Spleen (tissue), 13 donors: Measurements from ENCODE around the gene MGA. TPM values are rescaled to one million over a fixed set of nuclear protein-coding genes. Genes with fewer than 3 reads are reported as not detected.

ENCODE experiments used
- DNase-seq: peaks from one replicate; pipeline ENCODE4 v3.0.0-alpha.2; 2020
- H3K27ac ChIP-seq, 8 donors: fragments of 200-600 bp; sonication (generic) in 7 of 8; 1 replicate in 4 of 8; 2 replicates in 4 of 8; pipeline versions ENCODE4 v1.5.0 to v1.8.0; 2016 to 2021; ENCODE audit warnings: inconsistent platforms in 4 of 8, mild to moderate bottlenecking in 4 of 8, moderate library complexity in 1 of 8
- H3K27me3 ChIP-seq, 7 donors: fragments of 200-600 bp; sonication (generic) in 6 of 7; replicated peaks in 1 of 7; 1 replicate in 4 of 7; 2 replicates in 3 of 7; pipeline versions ENCODE4 v1.5.0 to v1.8.0; 2016 to 2021; ENCODE audit warnings: inconsistent platforms in 3 of 7, mild to moderate bottlenecking in 1 of 7
- H3K36me3 ChIP-seq, 6 donors: fragments of 200-600 bp; sonication (generic) in 5 of 6; 1 replicate in 4 of 6; 2 replicates in 2 of 6; pipeline versions ENCODE4 v1.5.0 to v1.8.0; 2016 to 2021; ENCODE audit warnings: inconsistent platforms in 2 of 6
- H3K4me1 ChIP-seq, 6 donors: fragments of 200-600 bp; sonication (generic) in 5 of 6; 1 replicate in 3 of 6; 2 replicates in 3 of 6; pipeline versions ENCODE4 v1.5.0 to v1.8.0; 2016 to 2021; ENCODE audit warnings: inconsistent platforms in 3 of 6
- H3K4me3 ChIP-seq, 8 donors: fragments of 200-600 bp; sonication (generic) in 7 of 8; 1 replicate in 4 of 8; 2 replicates in 4 of 8; pipeline versions ENCODE4 v1.5.0 to v1.8.0; 2016 to 2021; ENCODE audit warnings: inconsistent platforms in 4 of 8, mild to moderate bottlenecking in 4 of 8, moderate library complexity in 2 of 8
- H3K9me3 ChIP-seq, 8 donors: fragments of 200-600 bp; sonication (generic) in 7 of 8; 1 replicate in 4 of 8; 2 replicates in 4 of 8; pipeline versions ENCODE4 v1.5.0 to v1.8.0; 2016 to 2021; ENCODE audit warnings: inconsistent platforms in 4 of 8
- POLR2A ChIP-seq, 3 donors: fragments of 450-650 bp; IDR thresholded peaks; one replicate each; pipeline ENCODE4 v1.5.1; 2017; ENCODE audit warnings: antibody characterized with exemption in 3 of 3, mild to moderate bottlenecking in 1 of 3
- POLR2AphosphoS5 ChIP-seq, 3 donors: sonication (generic); formaldehyde crosslinking; IDR thresholded peaks; one replicate each; pipeline ENCODE4 v1.5.1; 2017; ENCODE audit warnings: antibody characterized with exemption in 3 of 3
- WGBS, 5 donors: extraction: QIAGEN DNeasy Blood & Tissue Kit in 3 of 5; methylation state at CpG; one replicate each; pipeline versions ENCODE4 v1.1.5 to v1.1.7; 2013 to 2018; 5-methylcytosine and 5-hydroxymethylcytosine counted together
- intact Hi-C: fragments of 100-400 bp; cut with DNase I; formaldehyde crosslinking; loops from one replicate; pipeline ENCODE4 v1.15.0; 2023; ENCODE audit warnings: low total_unique reads
- long read RNA-seq, 2 donors: transcript quantifications; one replicate each; lab custom pipeline, GENCODE V29; 2026
- polyA plus RNA-seq, 3 donors: library from polyadenylated mRNA; stranded (reverse); fragments of 200-250 nt; gene quantifications; one replicate each; pipeline ENCODE4 v1.2.1, GENCODE V29; 2013
- total RNA-seq, 7 donors: library from RNA; depleted of rRNA in 3 of 7; stranded (reverse); fragments of >200 nt in 3 of 7; fragmentation: NEBNext Ultra II Directional in 4 of 7; extraction: Animal tissue kit (Norgen Biotek cat#: 25700) in 4 of 7; gene quantifications; one replicate each; pipeline versions ENCODE4 v1.1.0 to v1.2.1, GENCODE V29; 2016 to 2021
- TF ChIP-seq, protein P1 (sequence below), 11 experiments: fragments of 200-600 bp in 7 of 11; fragments of 450-650 bp in 4 of 11; sonication (generic) in 4 of 11; IDR thresholded peaks in 8 of 11; conservative IDR thresholded peaks in 3 of 11; 1 replicate in 7 of 11; 2 replicates in 4 of 11; pipeline versions ENCODE4 v1.4.0 to v1.8.0; 2016 to 2021; ENCODE audit warnings: antibody characterized with exemption in 11 of 11, inconsistent platforms in 4 of 11, mild to moderate bottlenecking in 1 of 11
- donor health status: healthy with polysubstance abuse.
- donor health status: DM: no; HTN: no; CAD: no; lungs with moderate emphysema.
- donor health status: DM: no; HTN: no; CAD: no.
- donor health status: Bipolar disorder and iron deficiency.
- donor health status: healthy.
- donor health status: DM: no; HTN: no; CAD: no.
- donor health status: DM: yes; HTN: yes; CAD: no.

The MGA gene
- total RNA-seq: 10 to 100 TPM; 38.5 to 67.7 (median 54.8) TPM
- polyA plus RNA-seq: 1 to 10 TPM; 2.7 to 4.0 (median 3.2) TPM
- long read RNA-seq, donor 1, partial matches to known transcripts: 0 of 1 reads
- long read RNA-seq, donor 1, other reads (novel, unspliced or antisense): 0 of 1 reads
- long read RNA-seq, donor 2, partial matches to known transcripts: 0 of 1 reads
- long read RNA-seq, donor 2, other reads (novel, unspliced or antisense): 0 of 1 reads

DNA sequence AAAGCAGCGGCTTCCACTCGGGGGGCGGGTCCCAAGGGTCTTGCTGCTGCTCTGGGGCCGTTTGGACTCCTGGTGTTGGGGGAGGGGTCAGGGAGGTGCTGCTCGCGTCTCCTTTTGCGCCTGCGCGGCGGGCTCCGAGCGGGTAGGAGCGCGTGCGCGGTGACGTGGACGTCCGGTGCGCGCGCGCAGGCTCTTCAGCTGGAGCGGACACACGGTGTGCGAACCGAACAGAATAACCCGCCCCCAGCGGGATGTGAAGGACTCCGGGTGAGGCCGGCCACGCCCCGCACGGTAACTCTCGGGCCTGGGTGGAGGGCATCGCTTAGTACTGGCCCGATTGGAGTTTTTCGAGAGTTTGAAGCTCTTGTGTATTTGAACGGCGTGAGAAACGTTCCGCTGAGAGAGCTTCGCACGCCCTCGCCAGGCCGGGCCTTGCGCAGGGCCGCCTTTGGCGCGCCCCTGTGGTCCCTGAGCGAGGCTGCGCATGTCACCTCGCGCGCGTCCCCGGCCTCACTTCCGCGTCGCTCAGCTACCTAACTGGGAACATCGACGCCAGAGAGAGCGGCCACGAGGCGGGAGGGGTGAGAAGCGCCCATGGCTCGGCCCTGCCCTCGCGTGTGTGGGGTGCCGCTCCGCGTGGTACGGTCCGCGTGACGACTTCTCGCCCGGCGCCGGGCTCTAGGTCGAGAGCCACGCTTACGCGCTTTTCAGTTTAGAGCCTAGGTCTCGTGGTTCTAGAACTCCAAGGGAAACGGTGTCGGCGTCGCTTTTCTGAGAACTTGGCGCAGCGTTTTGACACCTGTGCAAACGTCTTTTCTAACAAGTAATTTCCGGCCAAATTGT, at the start of gene MGA:
MGA (plus strand) TSS at position 171 of the 843 bp plus-strand sequence.
- peak within 1 kb of the TSS; percentile 37 to 84 (median 56) for H3K4me3 ChIP-seq
- peaks cover 6 to 65% (median 55%) of the 10 kb centered on the region in 6 donors for H3K4me1 ChIP-seq
- H3K27me3 ChIP-seq: no peaks in the 10 kb centered on the region
- no peaks in the 10 kb centered on the region for H3K36me3 ChIP-seq
- H3K9me3 ChIP-seq: no peaks in the 10 kb centered on the region
- intact Hi-C loops: no loop called here
- peak in 1 of 3 donors; percentile 76 for TF ChIP-seq POLR2A (IDR thresholded peaks at IDR 0.05)
- TF ChIP-seq, protein P1, sequence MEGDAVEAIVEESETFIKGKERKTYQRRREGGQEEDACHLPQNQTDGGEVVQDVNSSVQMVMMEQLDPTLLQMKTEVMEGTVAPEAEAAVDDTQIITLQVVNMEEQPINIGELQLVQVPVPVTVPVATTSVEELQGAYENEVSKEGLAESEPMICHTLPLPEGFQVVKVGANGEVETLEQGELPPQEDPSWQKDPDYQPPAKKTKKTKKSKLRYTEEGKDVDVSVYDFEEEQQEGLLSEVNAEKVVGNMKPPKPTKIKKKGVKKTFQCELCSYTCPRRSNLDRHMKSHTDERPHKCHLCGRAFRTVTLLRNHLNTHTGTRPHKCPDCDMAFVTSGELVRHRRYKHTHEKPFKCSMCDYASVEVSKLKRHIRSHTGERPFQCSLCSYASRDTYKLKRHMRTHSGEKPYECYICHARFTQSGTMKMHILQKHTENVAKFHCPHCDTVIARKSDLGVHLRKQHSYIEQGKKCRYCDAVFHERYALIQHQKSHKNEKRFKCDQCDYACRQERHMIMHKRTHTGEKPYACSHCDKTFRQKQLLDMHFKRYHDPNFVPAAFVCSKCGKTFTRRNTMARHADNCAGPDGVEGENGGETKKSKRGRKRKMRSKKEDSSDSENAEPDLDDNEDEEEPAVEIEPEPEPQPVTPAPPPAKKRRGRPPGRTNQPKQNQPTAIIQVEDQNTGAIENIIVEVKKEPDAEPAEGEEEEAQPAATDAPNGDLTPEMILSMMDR (IDR thresholded peaks at IDR 0.05 in 8 of 11, conservative IDR thresholded peaks at IDR 0.05 in 3 of 11): peak in 5 of 11 experiments; percentile 15 to 45 (median 24)
- peak; percentile 90 to 93 (median 92) for TF ChIP-seq POLR2AphosphoS5 (IDR thresholded peaks at IDR 0.05)
- H3K27ac ChIP-seq: peak within 1 kb of the TSS; percentile 87 to 95 (median 94)
- 0 to 2% (median 1%) methylated on average over 52 to 93 of the region's 93 CpGs for WGBS, 5 donors
- DNase-seq: peak; percentile 97

DNA sequence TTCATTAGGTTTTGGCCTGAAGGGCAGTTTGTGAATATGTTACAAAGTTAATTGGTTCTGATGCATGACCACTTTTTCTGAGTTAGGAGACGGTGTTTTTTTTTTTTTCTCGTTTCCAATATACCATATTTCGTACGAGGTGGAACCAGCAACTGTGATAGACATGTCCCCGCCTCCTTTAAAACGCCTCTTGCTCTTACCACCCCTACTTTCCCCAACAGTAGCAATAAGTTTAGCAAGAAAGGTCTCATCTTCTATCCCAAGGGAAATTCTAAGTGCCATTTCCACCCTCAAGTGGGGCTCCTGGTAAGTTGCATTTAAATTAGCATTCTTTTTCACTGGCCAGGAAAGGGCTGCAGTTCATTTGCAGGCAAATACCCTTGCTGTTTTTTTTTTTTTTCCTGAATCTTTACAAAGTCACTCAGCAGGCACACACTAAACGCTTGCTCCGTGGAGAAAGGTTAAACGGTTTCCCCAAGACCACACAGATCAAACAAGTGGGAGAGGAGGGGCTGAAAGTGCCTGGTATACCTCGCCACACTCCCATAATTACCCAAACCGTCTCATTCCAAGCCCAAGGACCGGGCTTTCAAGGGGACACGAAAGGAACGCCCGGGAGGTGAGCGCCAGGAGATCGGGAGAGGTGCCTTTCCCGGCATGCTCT, 39.5 kb upstream of the MGA start:
- H3K4me3 ChIP-seq: peak overlapping the region; percentile 50 to 84 (median 57)
- WGBS, 5 donors: 20 to 26% (median 25%) methylated on average over 18 of the region's 18 CpGs

DNA sequence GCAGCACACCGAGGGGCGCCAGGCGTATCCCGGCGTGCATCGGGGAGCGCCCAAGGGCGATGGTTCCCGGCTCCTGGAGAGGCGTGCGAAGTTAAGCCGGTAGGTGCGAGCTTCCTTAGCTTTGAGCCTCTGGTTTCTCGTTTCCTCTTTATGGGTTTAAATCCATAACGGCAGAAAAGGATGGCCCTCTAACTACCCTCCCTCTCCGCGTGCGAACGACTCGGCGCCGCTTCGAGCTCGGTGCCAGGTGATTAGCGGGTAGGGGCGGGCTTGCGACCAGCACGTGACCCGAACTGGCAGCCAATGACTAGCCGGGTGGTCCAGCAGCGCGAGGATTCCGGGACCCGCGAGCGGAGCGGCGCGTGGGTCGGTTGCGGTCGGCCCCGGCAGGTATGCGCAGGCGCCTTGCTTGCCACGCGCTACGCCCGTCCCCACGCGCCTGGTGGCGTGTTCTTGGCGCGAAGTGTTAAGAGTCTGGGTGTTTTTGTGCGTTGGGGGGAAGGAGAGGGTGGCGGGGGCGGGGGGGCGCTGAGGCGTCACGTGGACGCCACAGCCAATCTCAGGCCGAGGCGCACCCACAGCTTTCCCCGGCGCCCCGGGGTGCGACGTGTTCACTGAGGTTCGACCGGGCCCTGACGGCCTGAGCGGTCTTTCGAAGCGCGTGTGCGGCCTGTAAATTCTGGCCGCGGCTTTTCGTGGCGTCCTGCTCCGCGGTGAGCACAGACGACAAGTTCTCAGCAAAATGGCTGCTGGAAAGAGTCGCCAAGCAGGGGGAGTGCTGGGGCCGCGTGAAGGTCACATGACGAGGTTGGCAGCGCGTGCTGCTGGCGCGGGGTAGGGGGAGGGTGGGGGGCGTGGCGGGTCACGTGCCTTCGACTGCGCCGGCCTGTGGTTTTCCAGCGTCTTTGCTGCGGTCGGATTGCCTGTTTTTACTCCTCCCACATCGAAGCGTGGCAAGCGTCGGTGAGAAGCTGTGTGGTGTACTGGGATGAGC, 38.7 kb upstream of the MGA start:
- TF ChIP-seq POLR2A (IDR thresholded peaks at IDR 0.05): no peak
- peak; percentile 32 to 83 (median 75) for TF ChIP-seq POLR2AphosphoS5 (IDR thresholded peaks at IDR 0.05)
- TF ChIP-seq, protein P1 (IDR thresholded peaks at IDR 0.05 in 8 of 11, conservative IDR thresholded peaks at IDR 0.05 in 3 of 11): no peak
- H3K4me3 ChIP-seq: peak overlapping the region; percentile 50 to 84 (median 57)
- H3K36me3 ChIP-seq: no peaks in the 10 kb centered on the region
- H3K27ac ChIP-seq: peak overlapping the region; percentile 58 to 84 (median 73)
- H3K27me3 ChIP-seq: peaks cover 0 to 10% (median 0%) of the 10 kb centered on the region in 7 donors
- WGBS, 5 donors: 2 to 7% (median 4%) methylated on average over 51 to 104 of the region's 104 CpGs
- intact Hi-C loops: no loop called here
- peaks cover 0 to 16% (median 14%) of the 10 kb centered on the region in 8 donors for H3K9me3 ChIP-seq
- peak; percentile 91 for DNase-seq
- H3K4me1 ChIP-seq: peaks cover 0 to 24% (median 9%) of the 10 kb centered on the region in 6 donors

More for the DNA sequence above, 39.5 kb upstream of the MGA start:
- peaks cover 0 to 10% (median 0%) of the 10 kb centered on the region in 7 donors for H3K27me3 ChIP-seq
- H3K4me1 ChIP-seq: peaks cover 0 to 24% (median 9%) of the 10 kb centered on the region in 6 donors
- DNase-seq: no peak
- peak overlapping the region in 7 of 8 donors; percentile 70 to 84 (median 74) for H3K27ac ChIP-seq
- no peaks in the 10 kb centered on the region for H3K36me3 ChIP-seq
- intact Hi-C loops: no loop called here
- TF ChIP-seq POLR2A (IDR thresholded peaks at IDR 0.05) (no peak), POLR2AphosphoS5 (IDR thresholded peaks at IDR 0.05) (no peak)
- TF ChIP-seq, protein P1 (IDR thresholded peaks at IDR 0.05 in 8 of 11, conservative IDR thresholded peaks at IDR 0.05 in 3 of 11): no peak
- peaks cover 0 to 16% (median 14%) of the 10 kb centered on the region in 8 donors for H3K9me3 ChIP-seq
